Adrenal gland (tissue), 12 donors: ENCODE measurements around the gene FNBP1. TPM values are rescaled to one million over a fixed set of nuclear protein-coding genes. Genes with fewer than 3 reads are reported as not detected.
"Not testable (repeated sequence)": the region's sequence is repeated elsewhere in the genome, so short reads cannot be mapped to it uniquely, and the experiment has no call there.

Source experiments
- DNase-seq, 7 donors: peaks; one replicate each; pipeline ENCODE4 v3.0.0-alpha.2; 2019 to 2020
- H3K27ac ChIP-seq, 5 donors: fragments of 200-600 bp; sonication (generic) in 4 of 5; 1 replicate in 3 of 5; 2 replicates in 2 of 5; pipeline versions ENCODE4 v1.5.1 to v1.8.0; 2016 to 2020; ENCODE audit warnings: mild to moderate bottlenecking in 1 of 5
- H3K27me3 ChIP-seq: fragments of 200-600 bp; 2 replicates; pipeline ENCODE4 v1.8.0; 2021
- H3K36me3 ChIP-seq, 2 donors: fragments of 200-600 bp; replicated peaks in 1 of 2; 1 replicate in 1 of 2; 2 replicates in 1 of 2; pipeline versions ENCODE4 v1.5.1 to v1.8.0; 2018 to 2022
- H3K4me1 ChIP-seq, 2 donors: fragments of 200-600 bp; replicated peaks in 1 of 2; 1 replicate in 1 of 2; 2 replicates in 1 of 2; pipeline versions ENCODE4 v1.5.1 to v1.8.0; 2018 to 2021
- H3K4me3 ChIP-seq, 4 donors: fragments of 200-600 bp; sonication (generic) in 3 of 4; one replicate each; pipeline ENCODE4 v1.5.1; 2016 to 2018
- H3K9me3 ChIP-seq, 3 donors: fragments of 200-600 bp; sonication (generic) in 1 of 3; replicated peaks in 1 of 3; 1 replicate in 2 of 3; 2 replicates in 1 of 3; pipeline versions ENCODE4 v1.5.1 to v1.8.0; 2016 to 2021
- POLR2A ChIP-seq, 2 donors: fragments of 450-650 bp; IDR thresholded peaks; one replicate each; pipeline ENCODE4 v1.6.1; 2017; ENCODE audit warnings: antibody characterized with exemption in 2 of 2, mild to moderate bottlenecking in 2 of 2, moderate library complexity in 1 of 2
- WGBS, 4 donors: extraction: QIAGEN DNeasy Blood & Tissue Kit in 2 of 4; methylation state at CpG; one replicate each; pipeline versions ENCODE4 v1.1.5 to v1.1.7; 2013 to 2017; 5-methylcytosine and 5-hydroxymethylcytosine counted together
- intact Hi-C, 2 donors: fragments of 100-400 bp; cut with DNase I; formaldehyde crosslinking; loops; one replicate each; pipeline versions ENCODE4 v1.14.1 to v1.15.0; 2022 to 2023
- polyA plus RNA-seq, 3 donors: library from polyadenylated mRNA; stranded (reverse); fragments of 200-250 nt in 2 of 3; fragments of 350-450 nt in 1 of 3; fragmentation: Illumina TruSeq in 1 of 3; extraction: RNeasy Lipid Tissue Mini Kit (QIAGEN cat#74804) in 1 of 3; gene quantifications; one replicate each; pipeline ENCODE4 v1.2.3, GENCODE V29; 2013 to 2014
- total RNA-seq, 9 donors: library from RNA; depleted of rRNA in 4 of 9; stranded (reverse); fragments of >200 nt in 4 of 9; fragments of 120-200 nt in 1 of 9; fragmentation: NEBNext Ultra II Directional in 1 of 9; extraction: Animal tissue kit (Norgen Biotek cat#: 25700) in 1 of 9; gene quantifications; one replicate each; pipeline versions ENCODE4 v1.1.0 to v1.2.4, GENCODE V29; 2013 to 2023
- TF ChIP-seq, protein P1 (sequence below), 6 experiments: fragments of 450-650 bp in 4 of 6; fragments of 200-600 bp in 2 of 6; sonication (generic) in 1 of 6; IDR thresholded peaks; 1 replicate in 5 of 6; 2 replicates in 1 of 6; pipeline versions ENCODE4 v1.5.1 to v1.8.0; 2016 to 2021; ENCODE audit warnings: antibody characterized with exemption in 6 of 6, mild to moderate bottlenecking in 2 of 6, moderate library complexity in 1 of 6
- donor health status: healthy with polysubstance abuse.
- donor health status: Bipolar disorder and iron deficiency.
- donor health status: DM: yes; HTN: yes; CAD: no.
- donor health status: DM: no; HTN: no; CAD: no.
- donor health status: DM: no; HTN: no; CAD: no.
- donor health status: DM: yes; HTN: yes; CAD: no.

Gene FNBP1
- total and polyA plus RNA-seq, 12 donors, result 15.3 to 40.4 (median 24.0) TPM

DNA sequence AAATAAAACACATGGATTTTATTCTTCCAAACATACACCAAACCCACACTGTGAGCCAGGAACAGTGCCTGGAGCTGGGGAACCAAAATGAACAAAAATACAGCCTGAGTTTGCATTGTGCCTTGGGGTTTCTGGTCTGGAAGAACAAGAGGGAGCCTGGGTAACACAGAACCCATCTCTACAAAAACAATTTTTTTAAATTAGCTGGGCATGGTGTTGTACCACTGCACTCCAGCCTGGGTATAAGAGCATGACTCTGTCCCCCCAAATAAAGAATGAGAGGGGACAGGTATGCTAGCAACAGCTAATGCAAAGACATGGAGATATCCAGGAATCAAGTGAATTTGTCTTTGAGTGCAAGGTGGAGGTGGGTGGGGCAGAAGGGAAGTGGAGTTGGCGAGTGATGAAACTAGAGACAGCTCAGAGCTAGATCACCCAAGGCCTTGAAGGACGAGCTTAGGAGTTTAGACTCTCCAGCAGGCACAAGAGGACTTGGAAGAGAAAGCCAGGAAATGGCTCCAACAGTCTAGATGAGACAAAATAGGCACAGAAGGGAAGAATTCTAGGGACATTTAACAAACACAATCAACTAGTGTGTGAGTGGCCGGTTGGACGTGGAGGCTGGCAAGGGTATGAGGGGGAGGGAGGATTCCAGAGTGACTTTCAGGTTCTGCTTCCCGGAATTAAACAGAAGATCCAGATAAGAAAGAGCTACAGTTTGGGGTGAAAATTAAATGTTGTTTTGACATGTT is 47.4 kb downstream of the FNBP1 start:
- WGBS, 4 donors, result 26 to 48% (median 34%) methylated on average over 5 of the region's 5 CpGs
- Histone ChIP-seq H3K27me3 (no peaks in the 10 kb centered on the region), H3K4me1 (peaks cover 13 to 15% of the 10 kb centered on the region in 2 donors), H3K36me3 (no peaks in the 10 kb centered on the region), H3K4me3 (no peak overlapping the region), H3K9me3 (no peaks in the 10 kb centered on the region), H3K27ac (peak overlapping the region; percentile 7 to 76 (median 49))
- intact Hi-C loops, result no loop called here
- peak in 5 of 7 donors; percentile 27 to 46 (median 34) for DNase-seq
- TF ChIP-seq, protein P1, sequence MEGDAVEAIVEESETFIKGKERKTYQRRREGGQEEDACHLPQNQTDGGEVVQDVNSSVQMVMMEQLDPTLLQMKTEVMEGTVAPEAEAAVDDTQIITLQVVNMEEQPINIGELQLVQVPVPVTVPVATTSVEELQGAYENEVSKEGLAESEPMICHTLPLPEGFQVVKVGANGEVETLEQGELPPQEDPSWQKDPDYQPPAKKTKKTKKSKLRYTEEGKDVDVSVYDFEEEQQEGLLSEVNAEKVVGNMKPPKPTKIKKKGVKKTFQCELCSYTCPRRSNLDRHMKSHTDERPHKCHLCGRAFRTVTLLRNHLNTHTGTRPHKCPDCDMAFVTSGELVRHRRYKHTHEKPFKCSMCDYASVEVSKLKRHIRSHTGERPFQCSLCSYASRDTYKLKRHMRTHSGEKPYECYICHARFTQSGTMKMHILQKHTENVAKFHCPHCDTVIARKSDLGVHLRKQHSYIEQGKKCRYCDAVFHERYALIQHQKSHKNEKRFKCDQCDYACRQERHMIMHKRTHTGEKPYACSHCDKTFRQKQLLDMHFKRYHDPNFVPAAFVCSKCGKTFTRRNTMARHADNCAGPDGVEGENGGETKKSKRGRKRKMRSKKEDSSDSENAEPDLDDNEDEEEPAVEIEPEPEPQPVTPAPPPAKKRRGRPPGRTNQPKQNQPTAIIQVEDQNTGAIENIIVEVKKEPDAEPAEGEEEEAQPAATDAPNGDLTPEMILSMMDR (IDR thresholded peaks at IDR 0.05), result no peak
- no peak for TF ChIP-seq POLR2A (IDR thresholded peaks at IDR 0.05)

DNA sequence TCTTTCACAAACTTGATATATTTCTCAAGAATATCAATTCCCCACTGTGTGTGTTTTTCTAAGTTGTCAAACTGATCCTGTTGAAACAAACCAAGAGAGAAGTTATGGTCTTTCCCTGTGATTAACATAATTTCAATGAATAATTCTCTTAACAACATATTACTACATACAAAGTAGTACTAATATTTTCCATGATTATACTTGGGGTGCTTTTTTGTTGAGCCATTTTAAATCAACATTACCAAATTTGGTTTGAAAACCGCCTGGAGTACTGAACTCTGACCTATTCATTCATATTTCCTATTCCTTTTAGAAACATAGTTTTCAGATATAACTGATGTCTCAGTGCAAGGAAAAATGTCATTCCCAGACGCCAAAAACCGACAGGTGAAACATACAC is 48.1 kb downstream of the FNBP1 start:
- H3K36me3 ChIP-seq, result no peaks in the 10 kb centered on the region
- H3K4me1 ChIP-seq, result peaks cover 13 to 21% of the 10 kb centered on the region in 2 donors
- no peak overlapping the region for H3K4me3 ChIP-seq
- peak overlapping the region in 2 of 5 donors; percentile 75 to 76 for H3K27ac ChIP-seq
- no peaks in the 10 kb centered on the region for H3K27me3 ChIP-seq
- TF ChIP-seq POLR2A (IDR thresholded peaks at IDR 0.05), result no peak
- TF ChIP-seq, protein P1 (IDR thresholded peaks at IDR 0.05), result no peak
- 63 to 75% (median 70%) methylated on average over 3 of the region's 3 CpGs for WGBS, 4 donors
- intact Hi-C loops, result no loop called here
- no peak for DNase-seq
- H3K9me3 ChIP-seq, result no peaks in the 10 kb centered on the region

GRCh38 chr9:129991139-129991538 is 51.9 kb downstream of the FNBP1 start:
- H3K36me3 ChIP-seq, H3K9me3 ChIP-seq, intact Hi-C loops, DNase-seq, H3K27me3 ChIP-seq, H3K4me3 ChIP-seq, H3K27ac ChIP-seq: not testable (repeated sequence)
- WGBS, 4 donors, result 93 to 97% (median 95%) methylated on average over 6 of the region's 6 CpGs
- peaks cover 13 to 18% of the 10 kb centered on the region in 2 donors for H3K4me1 ChIP-seq

- Histone ChIP-seq H3K9me3 (no peaks in the 10 kb centered on the region), H3K27ac (no peak overlapping the region), H3K27me3 (no peaks in the 10 kb centered on the region), H3K4me1 (peaks cover 8 to 11% of the 10 kb centered on the region in 2 donors), H3K36me3 (no peaks in the 10 kb centered on the region), H3K4me3 (no peak overlapping the region)
- 60 to 67% (median 65%) methylated on average over 6 of the region's 6 CpGs for WGBS, 4 donors
- intact Hi-C loops, result no loop called here
- DNase-seq, result peak in 1 of 7 donors; percentile 15
- TF ChIP-seq, protein P1 (IDR thresholded peaks at IDR 0.05), result no peak
- TF ChIP-seq POLR2A (IDR thresholded peaks at IDR 0.05), result no peak
These were observed 52.5 kb downstream of the FNBP1 start for GRCh38 chr9:129990269-129991010.
